Progenitor cell of endocrine pancreas (in vitro differentiated cells): Measurements from ENCODE around the gene CD248. TPM values are rescaled to one million over a fixed set of nuclear protein-coding genes. Genes with fewer than 3 reads are reported as not detected.
A peak's percentile ranks its signal among the peaks of the same experiment; 100 is the strongest.

Experiments
- DNase-seq: peaks from one replicate; pipeline ENCODE4 v3.0.0; 2021; ENCODE audit warnings: low spot score; ENCODE audit not compliant: unreplicated experiment
- H3K27ac Mint-ChIP-seq: 2 replicates; pipeline ENCODE4 v1.8.0; 2021; ENCODE audit warnings: mild to moderate bottlenecking, moderate library complexity, mixed read lengths
- H3K27me3 Mint-ChIP-seq: 2 replicates; pipeline ENCODE4 v1.8.0; 2021; ENCODE audit warnings: mixed read lengths
- H3K36me3 Mint-ChIP-seq: 2 replicates; pipeline ENCODE4 v1.8.0; 2022; ENCODE audit warnings: mixed read lengths; ENCODE audit not compliant: insufficient read depth
- H3K4me1 Mint-ChIP-seq: 2 replicates; pipeline ENCODE4 v1.8.0; 2021; ENCODE audit warnings: low read depth, mixed read lengths
- H3K4me3 Mint-ChIP-seq: 2 replicates; pipeline ENCODE4 v1.8.0; 2021; ENCODE audit warnings: low read depth, mild to moderate bottlenecking, moderate library complexity, mixed read lengths
- H3K9me3 Mint-ChIP-seq: 2 replicates; pipeline ENCODE4 v1.8.0; 2021; ENCODE audit warnings: low read depth, mixed read lengths
- CTCF ChIP-seq: fragments of 200-600 bp; sonication (generic); IDR thresholded peaks from one replicate; pipeline ENCODE4 v1.5.0; 2021; ENCODE audit warnings: antibody characterized with exemption, mild to moderate bottlenecking; ENCODE audit not compliant: unreplicated experiment
- total RNA-seq: library from RNA; stranded (reverse); gene quantifications from 2 replicates; pipeline ENCODE4 v1.2.1, GENCODE V29; 2021

CD248 gene
- total RNA-seq, 1 donor from 2014 or later = 0.22 TPM

- DNase-seq = no peak
- Mint-ChIP-seq H3K4me1 (peaks cover 9% of the 10 kb centered on the region), H3K27ac (no peak overlapping the region), H3K36me3 (peaks cover 12% of the 10 kb centered on the region), H3K4me3 (no peak overlapping the region), H3K27me3 (no peaks in the 10 kb centered on the region), H3K9me3 (no peaks in the 10 kb centered on the region)
- no peak for TF ChIP-seq CTCF
Measured at GRCh38 chr11:66272596-66272995, 44.2 kb downstream of the CD248 start.

DNA sequence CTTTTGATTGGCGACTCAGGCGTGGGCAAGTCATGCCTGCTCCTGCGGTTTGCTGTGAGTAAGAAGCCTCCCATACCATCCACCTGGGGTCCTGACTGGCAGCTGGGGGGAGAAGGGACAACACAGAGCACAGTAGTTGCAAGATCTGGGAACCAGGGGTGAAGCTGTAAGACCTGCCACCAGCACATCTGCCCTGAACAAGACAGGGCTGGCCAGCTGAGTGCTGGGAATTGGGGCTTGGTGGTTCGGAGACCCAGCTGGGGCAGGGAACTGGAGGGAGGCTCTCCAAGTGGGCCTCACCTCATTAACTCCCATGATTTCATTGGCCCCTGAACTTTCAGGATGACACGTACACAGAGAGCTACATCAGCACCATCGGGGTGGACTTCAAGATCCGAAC is 45.0 kb downstream of the CD248 start:
- H3K27me3 Mint-ChIP-seq = no peaks in the 10 kb centered on the region
- no peak overlapping the region for H3K27ac Mint-ChIP-seq
- no peaks in the 10 kb centered on the region for H3K9me3 Mint-ChIP-seq
- H3K4me1 Mint-ChIP-seq = peaks cover 12% of the 10 kb centered on the region
- TF ChIP-seq CTCF = no peak
- H3K4me3 Mint-ChIP-seq = no peak overlapping the region
- H3K36me3 Mint-ChIP-seq = peaks cover 12% of the 10 kb centered on the region
- DNase-seq = no peak

DNA sequence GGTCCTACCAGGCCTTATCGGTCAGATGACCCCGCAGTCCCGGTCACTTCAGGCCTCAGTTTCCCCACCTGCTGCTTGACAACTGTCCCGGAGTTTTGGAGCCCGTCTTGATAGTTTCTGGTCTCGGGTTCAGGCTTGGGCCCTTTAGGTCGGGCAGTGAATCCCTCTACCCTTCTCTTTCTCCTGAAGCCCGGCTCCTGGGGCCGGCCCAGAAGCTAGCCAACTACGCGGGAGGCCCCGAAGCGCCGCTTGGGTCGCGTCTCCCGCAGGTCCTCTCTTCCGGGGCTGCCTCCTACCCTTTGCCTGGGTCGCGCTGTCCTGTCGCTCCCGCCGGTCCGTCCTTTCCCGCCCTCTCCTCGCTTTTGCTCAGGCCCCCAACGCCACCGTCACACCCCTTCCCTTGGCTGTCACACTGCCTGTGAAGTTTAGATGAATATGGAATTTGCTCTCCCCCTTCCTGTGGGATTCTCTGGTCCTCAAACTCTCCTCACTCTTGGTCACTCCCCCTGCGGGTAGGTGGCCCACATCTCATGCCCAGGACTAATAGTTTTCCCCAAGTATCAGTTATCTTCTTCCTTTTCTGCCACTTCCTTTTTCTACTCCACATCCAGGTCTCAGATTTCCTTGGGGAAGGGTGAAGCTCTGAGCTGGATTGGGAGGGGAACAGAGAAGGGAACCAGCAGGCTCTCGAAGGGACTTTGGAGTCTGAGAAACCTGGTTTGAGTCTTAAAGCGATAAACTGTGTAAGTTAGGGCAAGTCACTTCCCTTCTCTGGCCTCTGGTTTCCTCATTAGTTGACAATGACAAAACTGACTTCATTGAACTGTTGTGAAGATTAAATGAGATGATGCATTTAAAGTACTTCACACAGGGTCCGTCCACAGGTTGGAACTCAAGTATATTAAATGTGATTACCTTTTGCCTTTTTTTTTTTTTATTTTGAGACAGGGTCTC is 47.6 kb downstream of the CD248 start:
- Mint-ChIP-seq H3K9me3 (no peaks in the 10 kb centered on the region), H3K27me3 (no peaks in the 10 kb centered on the region), H3K27ac (peak overlapping the region; percentile 94), H3K4me3 (peak overlapping the region; percentile 94), H3K4me1 (peaks cover 12% of the 10 kb centered on the region), H3K36me3 (peaks cover 11% of the 10 kb centered on the region)
- peak; percentile 45 for TF ChIP-seq CTCF
- DNase-seq = peak; percentile 16

DNA sequence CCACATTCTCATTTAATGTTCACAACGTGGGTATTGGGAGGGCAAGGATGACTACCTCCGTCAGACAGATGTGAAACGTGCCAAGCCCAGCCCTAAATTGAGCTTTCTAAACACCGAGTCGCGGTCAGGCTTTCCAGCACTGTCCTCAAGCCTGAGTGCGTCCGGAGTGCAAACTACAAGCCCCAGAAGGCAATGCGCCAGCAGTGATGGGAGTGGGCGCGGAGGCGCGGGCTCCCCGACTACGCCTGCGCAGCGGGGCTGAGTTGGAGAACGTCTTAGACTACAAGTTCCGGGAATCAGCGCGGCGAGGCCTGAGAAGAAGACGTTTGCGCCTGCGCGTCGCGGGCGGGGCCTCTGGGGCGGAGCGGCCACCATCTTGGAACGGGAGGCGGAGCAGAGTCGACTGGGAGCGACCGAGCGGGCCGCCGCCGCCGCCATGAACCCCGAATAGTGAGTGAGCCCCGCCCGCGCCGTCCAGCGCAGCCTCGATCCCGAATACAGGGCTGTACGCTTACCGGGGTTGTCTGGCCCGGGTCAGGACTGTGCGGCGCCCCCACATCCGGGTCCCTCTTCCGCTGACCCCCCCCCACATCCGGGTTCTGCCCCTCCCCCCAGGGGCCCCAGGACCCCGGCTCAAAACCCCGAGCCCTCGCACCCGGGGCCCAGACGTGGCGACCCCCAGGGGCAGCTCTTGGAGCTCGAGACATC is 48.4 kb downstream of the CD248 start, which contains the start of gene RAB1B:
RAB1B (plus strand) TSS at position 396 of the 708 bp plus-strand sequence; CDS start at position 437, 41 bp downstream.
- peak; percentile 100 for DNase-seq
- Mint-ChIP-seq H3K9me3 (no peaks in the 10 kb centered on the region), H3K27ac (peak within 1 kb of the TSS; percentile 94), H3K4me1 (peaks cover 12% of the 10 kb centered on the region), H3K36me3 (peaks cover 7% of the 10 kb centered on the region), H3K27me3 (no peaks in the 10 kb centered on the region), H3K4me3 (peak within 1 kb of the TSS; percentile 94)
- no peak for TF ChIP-seq CTCF
